CD14-positive monocyte (primary cell): ENCODE measurements around the gene IGFN1. TPM values are rescaled to one million over a fixed set of nuclear protein-coding genes. Genes with fewer than 3 reads are reported as not detected.
A peak's percentile ranks its signal among the peaks of the same experiment; 100 is the strongest.

Source experiments
- DNase-seq, 3 donors: peaks; one replicate each; pipeline ENCODE4 v3.0.0-alpha.2; 2011 to 2022
- H2AFZ ChIP-seq: 2 replicates; pipeline ENCODE4 v1.6.0; 2012; ENCODE audit warnings: mild to moderate bottlenecking, low read depth, low read length, inconsistent platforms; ENCODE audit not compliant: insufficient read depth, poor library complexity, severe bottlenecking
- H3K27ac ChIP-seq, 2 donors: 1 replicate in 1 of 2; 2 replicates in 1 of 2; pipeline ENCODE4 v1.5.1; 2012 to 2013; ENCODE audit warnings: low read length in 2 of 2, control low read depth in 1 of 2, inconsistent platforms in 1 of 2, low read depth in 1 of 2, mild to moderate bottlenecking in 1 of 2
- H3K27me3 ChIP-seq, 2 donors: one replicate each; pipeline versions ENCODE4 v1.6.0 to v1.6.1; 2011 to 2013; ENCODE audit warnings: low read length in 2 of 2; ENCODE audit not compliant: control insufficient read depth in 2 of 2, insufficient read depth in 2 of 2
- H3K36me3 ChIP-seq, 2 donors: replicated peaks in 1 of 2; 1 replicate in 1 of 2; 2 replicates in 1 of 2; pipeline versions ENCODE4 v1.5.1 to v1.6.1; 2012 to 2013; ENCODE audit warnings: low read length in 2 of 2, control low read depth in 1 of 2, inconsistent platforms in 1 of 2, mild to moderate bottlenecking in 1 of 2; ENCODE audit not compliant: insufficient read depth in 2 of 2, control insufficient read depth in 1 of 2
- H3K4me1 ChIP-seq, 2 donors: 1 replicate in 1 of 2; 2 replicates in 1 of 2; pipeline versions ENCODE4 v1.5.1 to v1.6.1; 2012 to 2013; ENCODE audit warnings: low read length in 2 of 2, control low read depth in 1 of 2, inconsistent platforms in 1 of 2, mild to moderate bottlenecking in 1 of 2, moderate library complexity in 1 of 2; ENCODE audit not compliant: insufficient read depth in 2 of 2, control insufficient read depth in 1 of 2
- H3K4me2 ChIP-seq: replicated peaks from 2 replicates; pipeline ENCODE3; 2012; ENCODE audit warnings: low read length, moderate library complexity, mild to moderate bottlenecking; ENCODE audit not compliant: poor library complexity, severe bottlenecking; ENCODE audit errors: extremely low read depth
- H3K4me3 ChIP-seq, 3 experiments: fragments of 200-600 bp in 1 of 3; sonication (generic) in 1 of 3; replicated peaks in 1 of 3; 1 replicate in 2 of 3; 2 replicates in 1 of 3; pipeline ENCODE4 v1.5.1; 2011 to 2013; ENCODE audit warnings: low read length in 3 of 3, mild to moderate bottlenecking in 3 of 3, control low read depth in 2 of 3, low read depth in 2 of 3, inconsistent platforms in 1 of 3, moderate library complexity in 1 of 3
- H3K79me2 ChIP-seq: 2 replicates; pipeline ENCODE4 v1.6.0; 2012; ENCODE audit warnings: mild to moderate bottlenecking, control low read depth, inconsistent platforms, low read length, moderate library complexity; ENCODE audit not compliant: insufficient read depth
- H3K9ac ChIP-seq: 2 replicates; pipeline ENCODE4 v1.6.0; 2017; ENCODE audit warnings: low read length, mild to moderate bottlenecking; ENCODE audit not compliant: insufficient read depth, poor library complexity, severe bottlenecking
- H3K9me3 ChIP-seq, 2 donors: replicated peaks in 1 of 2; 1 replicate in 1 of 2; 2 replicates in 1 of 2; pipeline versions ENCODE4 v1.5.1 to v1.6.1; 2012 to 2013; ENCODE audit warnings: low read length in 2 of 2, control low read depth in 1 of 2; ENCODE audit not compliant: control insufficient read depth in 1 of 2, insufficient read depth in 1 of 2
- H4K20me1 ChIP-seq: 2 replicates; pipeline ENCODE4 v1.6.0; 2012; ENCODE audit warnings: mild to moderate bottlenecking, low read length, control low read depth, moderate library complexity; ENCODE audit not compliant: insufficient read depth
- H3K27ac Mint-ChIP-seq, 7 donors: one replicate each; pipeline ENCODE4 v1.8.0; 2020; ENCODE audit warnings: mild to moderate bottlenecking in 7 of 7, mixed read lengths in 7 of 7, moderate library complexity in 6 of 7, inconsistent platforms in 2 of 7
- H3K27me3 Mint-ChIP-seq, 3 donors: one replicate each; pipeline ENCODE4 v1.8.0; 2021 to 2022; ENCODE audit warnings: low read depth in 3 of 3, mild to moderate bottlenecking in 3 of 3, mixed read lengths in 3 of 3, moderate library complexity in 3 of 3, inconsistent platforms in 1 of 3
- H3K36me3 Mint-ChIP-seq, 2 donors: one replicate each; pipeline ENCODE4 v1.8.0; 2020; ENCODE audit warnings: mixed read lengths in 2 of 2, inconsistent platforms in 1 of 2, mild to moderate bottlenecking in 1 of 2
- H3K4me1 Mint-ChIP-seq: one replicate; pipeline ENCODE4 v1.8.0; 2020; ENCODE audit warnings: mild to moderate bottlenecking, mixed read lengths
- H3K4me3 Mint-ChIP-seq, 2 donors: one replicate each; pipeline ENCODE4 v1.8.0; 2020; ENCODE audit warnings: mild to moderate bottlenecking in 2 of 2, mixed read lengths in 2 of 2, moderate library complexity in 1 of 2
- H3K9me3 Mint-ChIP-seq, 7 donors: one replicate each; pipeline ENCODE4 v1.8.0; 2020 to 2022; ENCODE audit warnings: mixed read lengths in 7 of 7, mild to moderate bottlenecking in 6 of 7, moderate library complexity in 6 of 7, inconsistent platforms in 2 of 7
- CTCF ChIP-seq: fragments of 200-600 bp; IDR thresholded peaks from one replicate; pipeline ENCODE4 v1.8.0; 2022; ENCODE audit warnings: antibody characterized with exemption, mild to moderate bottlenecking
- WGBS: methylation state at CpG from one replicate; pipeline ENCODE4 v1.1.5; 2013; ENCODE audit warnings: missing lambda C conversion rate; ENCODE audit not compliant: insufficient coverage; 5-methylcytosine and 5-hydroxymethylcytosine counted together
- intact Hi-C, 2 donors: fragments of 100-400 bp; cut with micrococcal nuclease; formaldehyde crosslinking; loops; one replicate each; pipeline versions ENCODE4 v1.15.0 to v1.15.1; 2023
- polyA plus RNA-seq, 3 donors: library from polyadenylated mRNA; depleted of rRNA in 1 of 3; unstranded in 2 of 3; stranded (reverse) in 1 of 3; fragments of 300-500 nt in 2 of 3; fragments of >200 nt in 1 of 3; fragmentation: Illumina TruSeq in 2 of 3; gene quantifications; 1 replicate in 2 of 3; 2 replicates in 1 of 3; pipeline ENCODE4 v1.2.3, GENCODE V29; 2012 to 2021

Gene IGFN1
- polyA plus RNA-seq, 3 donors: not detected

GRCh38 chr1:201223852-201224665, 33.4 kb downstream of the IGFN1 start:
- Histone ChIP-seq H3K4me2 (no peak overlapping the region), H3K36me3 (no peaks in the 10 kb centered on the region), H4K20me1 (no peaks in the 10 kb centered on the region), H3K9me3 (no peaks in the 10 kb centered on the region), H3K79me2 (no peaks in the 10 kb centered on the region), H3K4me3 (no peak overlapping the region), H2AFZ (no peak overlapping the region), H3K9ac (no peak overlapping the region), H3K27ac (no peak overlapping the region), H3K27me3 (no peaks in the 10 kb centered on the region), H3K4me1 (no peaks in the 10 kb centered on the region)
- Mint-ChIP-seq H3K27me3 (peaks cover 2 to 4% (median 3%) of the 10 kb centered on the region in 3 donors), H3K9me3 (no peaks in the 10 kb centered on the region), H3K4me1 (no peaks in the 10 kb centered on the region), H3K27ac (no peak overlapping the region), H3K4me3 (peak overlapping the region in 1 of 2 donors; percentile 1), H3K36me3 (no peaks in the 10 kb centered on the region)
- intact Hi-C loops: no loop called here
- WGBS: 95% methylated on average over 15 of the region's 17 CpGs
- TF ChIP-seq CTCF: no peak
- DNase-seq: no peak

DNA sequence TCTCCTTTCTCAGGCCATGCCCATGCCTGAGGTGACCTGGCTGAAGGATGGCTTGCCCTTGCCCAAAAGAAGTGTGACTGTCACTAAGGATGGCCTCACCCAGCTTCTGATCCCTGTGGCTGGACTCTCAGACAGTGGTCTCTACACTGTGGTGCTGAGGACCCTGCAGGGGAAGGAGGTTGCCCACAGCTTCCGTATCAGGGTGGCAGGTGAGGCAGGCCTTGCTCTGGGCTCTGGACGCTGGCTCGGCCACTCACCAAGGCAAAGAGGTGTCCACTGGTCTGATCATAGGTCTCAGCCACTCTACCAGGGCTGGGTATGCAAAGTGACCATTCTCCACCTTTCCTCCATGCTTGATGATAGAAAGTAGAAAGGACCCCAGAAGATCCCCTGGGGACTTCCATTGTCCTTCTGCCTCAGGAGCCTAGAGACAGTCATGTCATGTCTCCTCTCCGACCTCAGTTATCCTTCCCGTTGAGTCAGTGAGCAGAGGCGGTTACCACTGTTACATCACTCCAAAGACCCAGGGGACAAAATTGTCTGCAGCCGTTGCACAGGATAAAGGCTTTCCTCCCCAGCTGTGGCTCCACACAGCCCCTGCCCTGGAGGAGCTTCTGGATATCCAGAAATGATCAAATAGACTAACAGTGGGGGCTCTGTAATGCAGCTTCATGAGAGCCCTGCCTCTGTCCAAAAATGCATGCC, 34.2 kb downstream of the IGFN1 start:
- 37% methylated on average over 4 of the region's 7 CpGs for WGBS
- no peak overlapping the region for H3K4me3 Mint-ChIP-seq
- H3K27me3 ChIP-seq: no peaks in the 10 kb centered on the region
- no peak overlapping the region for H3K4me2 ChIP-seq
- H2AFZ ChIP-seq: no peak overlapping the region
- no peaks in the 10 kb centered on the region for H3K9me3 ChIP-seq
- H3K4me1 Mint-ChIP-seq: no peaks in the 10 kb centered on the region
- H3K27me3 Mint-ChIP-seq: peaks cover 2 to 4% (median 3%) of the 10 kb centered on the region in 3 donors
- no peaks in the 10 kb centered on the region for H3K36me3 ChIP-seq
- H4K20me1 ChIP-seq: no peaks in the 10 kb centered on the region
- H3K27ac Mint-ChIP-seq: peak overlapping the region in 1 of 7 donors; percentile 33
- no peak overlapping the region for H3K9ac ChIP-seq
- TF ChIP-seq CTCF: no peak
- no peak overlapping the region for H3K4me3 ChIP-seq
- H3K4me1 ChIP-seq: no peaks in the 10 kb centered on the region
- H3K9me3 Mint-ChIP-seq: no peaks in the 10 kb centered on the region
- H3K36me3 Mint-ChIP-seq: no peaks in the 10 kb centered on the region
- intact Hi-C loops: no loop called here
- no peak overlapping the region for H3K27ac ChIP-seq
- H3K79me2 ChIP-seq: no peaks in the 10 kb centered on the region
- no peak for DNase-seq
